HepG2 (cell line): ENCODE measurements around the gene CCDC93. TPM values are rescaled to one million over a fixed set of nuclear protein-coding genes. Genes with fewer than 3 reads are reported as not detected.
A peak's percentile ranks its signal among the peaks of the same experiment; 100 is the strongest.

Experiments
- ATAC-seq: fragments of 200-7000 bp; cut with Tn5 transposase; 3 replicates; pipeline ENCODE4 v1.9.1; 2020; ENCODE audit warnings: mild to moderate bottlenecking, moderate library complexity
- BruUV-seq: library from RNA; stranded (reverse); fragments of 400-500 nt; replicated peaks from 2 replicates; lab custom pipeline; 2021; lab: Mats Ljungman, UMichigan
- CTCF ChIA-PET: fragments of 300-600 bp; formaldehyde crosslinking; extraction: SDS; loops from one replicate; lab custom pipeline; 2021; ENCODE audit warnings: low total read pairs, inconsistent platforms, low intra/inter-chr PET ratio; lab: Yijun Ruan, JAX
- POLR2A ChIA-PET: fragments of 350-600 bp; sonication (Branson Sonifier 250); formaldehyde crosslinking; loops from one replicate; lab custom pipeline; 2020; ENCODE audit warnings: antibody characterized with exemption, inconsistent platforms; lab: Yijun Ruan, JAX
- DNase-seq: peaks from one replicate; pipeline ENCODE4 v3.0.0-alpha.2; 2015; ENCODE audit warnings: low spot score
- FAIRE-seq: peaks from 3 replicates; lab custom pipeline; 2011; peaks lifted over from hg19 to GRCh38; lab: Jason Lieb, UNC
- H2AFZ ChIP-seq: one replicate; pipeline ENCODE4 v1.6.1; 2011; ENCODE audit warnings: low read length, inconsistent platforms
- H3K27ac ChIP-seq: fragments of 300-600 bp; 3 replicates; pipeline ENCODE4 v1.8.0; 2011; ENCODE audit warnings: mixed run types, mild to moderate bottlenecking, mixed read lengths, low read length, inconsistent platforms; ENCODE audit not compliant: insufficient read depth; ENCODE audit errors: extremely low read length
- H3K27me3 ChIP-seq, 2 experiments: fragments of 200-600 bp in 1 of 2; 2 replicates in 1 of 2; 3 replicates in 1 of 2; pipeline versions ENCODE4 v1.6.0 to v1.8.0; 2011; ENCODE audit warnings: low read length in 2 of 2, mild to moderate bottlenecking in 2 of 2, moderate library complexity in 2 of 2, inconsistent platforms in 1 of 2; ENCODE audit not compliant: insufficient read depth in 2 of 2, control insufficient read depth in 1 of 2
- H3K36me3 ChIP-seq, 2 experiments: fragments of 200-600 bp in 1 of 2; replicated peaks in 1 of 2; 2 replicates in 1 of 2; 3 replicates in 1 of 2; pipeline versions ENCODE4 v1.5.1 to v1.8.0; 2011; ENCODE audit warnings: low read length in 2 of 2, inconsistent platforms in 1 of 2; ENCODE audit not compliant: insufficient read depth in 2 of 2, control insufficient read depth in 1 of 2
- H3K4me1 ChIP-seq: 2 replicates; pipeline ENCODE4 v1.5.1; 2012; ENCODE audit warnings: low read length, inconsistent platforms; ENCODE audit not compliant: insufficient read depth
- H3K4me2 ChIP-seq: 2 replicates; pipeline ENCODE4 v1.6.0; 2011; ENCODE audit warnings: low read depth, low read length, inconsistent platforms
- H3K4me3 ChIP-seq, 3 experiments: fragments of 200-600 bp in 1 of 3; sonication (generic), shearing (Covaris generic) in 1 of 3; replicated peaks in 1 of 3; 2 replicates each; pipeline ENCODE4 v1.5.1; 2011 to 2016; ENCODE audit warnings: low read length in 3 of 3, inconsistent platforms in 2 of 3, low read depth in 2 of 3, mild to moderate bottlenecking in 2 of 3, control low read depth in 1 of 3, mixed read lengths in 1 of 3; ENCODE audit not compliant: insufficient read depth in 1 of 3
- H3K79me2 ChIP-seq: one replicate; pipeline ENCODE4 v1.6.1; 2011; ENCODE audit warnings: low read length, inconsistent platforms; ENCODE audit not compliant: insufficient read depth
- H3K9ac ChIP-seq: 2 replicates; pipeline ENCODE4 v1.6.0; 2011; ENCODE audit warnings: mild to moderate bottlenecking, low read depth, low read length, inconsistent platforms; ENCODE audit not compliant: insufficient read depth
- H3K9me3 ChIP-seq: 2 replicates; pipeline ENCODE4 v1.5.1; 2012; ENCODE audit warnings: mild to moderate bottlenecking, low read length
- H4K20me1 ChIP-seq: 2 replicates; pipeline ENCODE4 v1.6.0; 2011; ENCODE audit warnings: inconsistent platforms, mild to moderate bottlenecking, low read length, moderate library complexity; ENCODE audit not compliant: insufficient read depth
- CEBPB ChIP-seq: IDR thresholded peaks from 2 replicates; pipeline ENCODE4 v1.6.1; 2011; ENCODE audit warnings: low read depth, low read length, improper control_type of control experiment, borderline replicate concordance
- RFX3 ChIP-seq: IDR thresholded peaks from 2 replicates; pipeline ENCODE4 v1.6.1; 2016; ENCODE audit warnings: missing biosample characterization, missing genetic modification reagents
- SALL1 ChIP-seq: sonication (generic); formaldehyde crosslinking; IDR thresholded peaks from 2 replicates; pipeline ENCODE4 v1.8.0; 2022; ENCODE audit warnings: mild to moderate bottlenecking, missing genetic modification reagents
- ZKSCAN1 ChIP-seq: fragments of 150-350 bp; IDR thresholded peaks from 2 replicates; pipeline ENCODE4 v1.6.1; 2014; ENCODE audit warnings: low read length
- ZNF670 ChIP-seq: sonication (generic); formaldehyde crosslinking; IDR thresholded peaks from 2 replicates; pipeline ENCODE4 v1.8.0; 2022; ENCODE audit warnings: mild to moderate bottlenecking, missing genetic modification reagents, borderline replicate concordance
- WGBS: methylation state at CpG from one replicate; pipeline ENCODE4 v1.1.6; 2017; ENCODE audit warnings: low lambda C conversion rate; 5-methylcytosine and 5-hydroxymethylcytosine counted together
- in situ Hi-C: cut with HindIII; loops from 2 replicates; pipeline ENCODE4 v1.10.0; 2017; ENCODE audit warnings: low pct_unique_long_range_greater_than_20kb; ENCODE audit not compliant: extremely low pct_ligation_motif_present
- intact Hi-C: fragments of 100-400 bp; cut with micrococcal nuclease; formaldehyde crosslinking; loops from one replicate; pipeline ENCODE4 v1.10.0; 2022; ENCODE audit not compliant: unreplicated experiment
- polyA plus RNA-seq, 8 experiments: library from polyadenylated mRNA; depleted of rRNA in 3 of 8; stranded (reverse) in 7 of 8; unstranded in 1 of 8; fragments of >200 nt; fragmentation: Illumina TruSeq in 4 of 8; extraction: Trizol in 4 of 8; gene quantifications; 2 replicates each; pipeline versions ENCODE4 v1.2.1 to v1.2.3, GENCODE V29; 2011 to 2016; ENCODE audit warnings: low read depth in 4 of 8, missing spikeins in 1 of 8, mixed read lengths in 1 of 8; ENCODE audit not compliant: insufficient read depth in 1 of 8
- total RNA-seq, 5 experiments: library from RNA; depleted of rRNA; stranded (reverse); fragments of >200 nt; fragmentation: Illumina TruSeq; extraction: Trizol; gene quantifications; 2 replicates each; pipeline ENCODE4 v1.2.3, GENCODE V29; 2016; ENCODE audit warnings: low read depth in 1 of 5

The CCDC93 gene
- total and polyA plus RNA-seq, 2 of the 13 experiments (the other 11 are each of a cell fraction or from before 2014, with no cell fraction given): 37.2 to 53.2 TPM

GRCh38 chr2:117981810-117982209, 32.1 kb downstream of the CCDC93 start:
- 100% methylated on average over 1 of the region's 1 CpG for WGBS
- peak; percentile 18 for FAIRE-seq
- in situ Hi-C loops: no loop called here

DNA sequence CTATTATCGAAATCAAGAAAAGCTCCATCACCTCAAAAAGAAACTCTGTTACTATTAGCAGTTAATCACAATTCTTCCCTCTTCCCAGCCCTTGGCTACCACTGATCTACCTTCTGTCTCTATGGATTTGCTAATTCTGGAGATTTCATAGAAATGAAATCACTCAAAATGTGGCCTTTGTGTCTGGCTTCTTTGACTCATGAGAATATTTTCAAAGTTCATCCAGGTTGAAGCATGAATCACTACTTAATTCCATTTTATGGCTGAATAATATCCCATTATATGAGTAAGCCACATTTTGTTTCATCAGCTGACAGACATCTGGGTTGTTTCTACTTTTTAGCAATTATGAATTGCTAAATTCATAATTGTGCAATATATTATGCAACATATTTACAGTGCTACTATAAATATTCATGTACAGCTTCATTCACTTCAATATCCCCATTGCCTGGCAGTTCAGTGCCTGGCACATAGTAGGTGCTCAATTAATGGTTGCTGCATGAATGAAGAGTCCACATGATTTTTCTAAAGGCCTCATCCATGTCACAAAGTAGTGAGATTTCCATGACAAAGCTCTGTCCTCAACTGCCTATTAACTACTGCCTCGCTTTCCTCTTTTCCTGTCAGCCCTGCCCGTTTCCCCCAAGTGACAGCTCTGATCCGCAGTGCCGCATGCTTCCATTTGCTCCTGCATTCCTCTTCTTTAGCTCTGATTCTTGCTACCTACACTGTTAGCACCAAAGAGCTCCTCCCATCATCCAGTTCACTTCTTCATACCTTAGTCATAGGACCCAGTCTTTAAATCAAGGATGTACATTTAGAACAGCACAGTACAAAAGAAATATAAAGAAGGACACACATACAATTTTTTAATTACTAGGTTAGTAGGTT, 32.8 kb downstream of the CCDC93 start:
- no peak overlapping the region for H2AFZ ChIP-seq
- H3K27ac ChIP-seq: no peak overlapping the region
- H3K4me2 ChIP-seq: no peak overlapping the region
- peaks cover 21 to 78% of the 10 kb centered on the region in 2 experiments for H3K36me3 ChIP-seq
- no peak for DNase-seq
- in situ Hi-C loops (no loop called here), intact Hi-C loops (no loop called here)
- BruUV-seq: no TSS peak
- H3K4me3 ChIP-seq: no peak overlapping the region
- H3K4me1 ChIP-seq: 0 out of 2 replicates have a peak, but pooled peaks cover 7% of the 10 kb centered on the region
- no peak overlapping the region for H3K9ac ChIP-seq
- H3K79me2 ChIP-seq: no peaks in the 10 kb centered on the region
- no peak for ATAC-seq
- 98% methylated on average over 5 of the region's 5 CpGs for WGBS
- ChIA-PET POLR2A (no interaction called here), CTCF (no interaction called here)
- H3K27me3 ChIP-seq: no peaks in the 10 kb centered on the region
- TF ChIP-seq CEBPB (peak; percentile 82), ZKSCAN1 (peak; percentile 59; the same call in 1 of the 2 replicates), SALL1 (no peak)
- TF ChIP-seq, all 625 proteins: peak for 2
- Histone ChIP-seq H4K20me1 (no peaks in the 10 kb centered on the region), H3K9me3 (no peaks in the 10 kb centered on the region)
- peak; percentile 8 for FAIRE-seq

More at GRCh38 chr2:117981810-117982209, 32.1 kb downstream of the CCDC93 start:
- ATAC-seq: no peak
- intact Hi-C loops: no loop called here
- no TSS peak for BruUV-seq
- ChIA-PET CTCF (no interaction called here), POLR2A (no interaction called here)
- DNase-seq: no peak
- no peak overlapping the region for H2AFZ ChIP-seq
- no peak overlapping the region for H3K4me2 ChIP-seq
- H3K36me3 ChIP-seq: peaks cover 19 to 81% of the 10 kb centered on the region in 2 experiments
- 0 out of 2 replicates have a peak, but pooled peaks cover 2% of the 10 kb centered on the region for H4K20me1 ChIP-seq
- 0 out of 2 replicates have a peak, but pooled peaks cover 7% of the 10 kb centered on the region for H3K4me1 ChIP-seq
- H3K27ac ChIP-seq: no peak overlapping the region
- no peaks in the 10 kb centered on the region for H3K79me2 ChIP-seq
- no peak for TF ChIP-seq ZNF670
- no peak for TF ChIP-seq RFX3 (CRISPR knock-in tag)
- no peaks in the 10 kb centered on the region for H3K9me3 ChIP-seq
- no peak overlapping the region for H3K9ac ChIP-seq
- no peak overlapping the region for H3K4me3 ChIP-seq
- H3K27me3 ChIP-seq: no peaks in the 10 kb centered on the region
